ENCODE measurements around the gene TENM3. TPM values are rescaled to one million over a fixed set of nuclear protein-coding genes. Genes with fewer than 3 reads are reported as not detected.
"Not testable (repeated sequence)": the region's sequence is repeated elsewhere in the genome, so short reads cannot be mapped to it uniquely, and the experiment has no call there.

Gene TENM3
- polyA plus RNA-seq, 4 donors: 15.2 to 18.5 (median 17.5) TPM

DNA sequence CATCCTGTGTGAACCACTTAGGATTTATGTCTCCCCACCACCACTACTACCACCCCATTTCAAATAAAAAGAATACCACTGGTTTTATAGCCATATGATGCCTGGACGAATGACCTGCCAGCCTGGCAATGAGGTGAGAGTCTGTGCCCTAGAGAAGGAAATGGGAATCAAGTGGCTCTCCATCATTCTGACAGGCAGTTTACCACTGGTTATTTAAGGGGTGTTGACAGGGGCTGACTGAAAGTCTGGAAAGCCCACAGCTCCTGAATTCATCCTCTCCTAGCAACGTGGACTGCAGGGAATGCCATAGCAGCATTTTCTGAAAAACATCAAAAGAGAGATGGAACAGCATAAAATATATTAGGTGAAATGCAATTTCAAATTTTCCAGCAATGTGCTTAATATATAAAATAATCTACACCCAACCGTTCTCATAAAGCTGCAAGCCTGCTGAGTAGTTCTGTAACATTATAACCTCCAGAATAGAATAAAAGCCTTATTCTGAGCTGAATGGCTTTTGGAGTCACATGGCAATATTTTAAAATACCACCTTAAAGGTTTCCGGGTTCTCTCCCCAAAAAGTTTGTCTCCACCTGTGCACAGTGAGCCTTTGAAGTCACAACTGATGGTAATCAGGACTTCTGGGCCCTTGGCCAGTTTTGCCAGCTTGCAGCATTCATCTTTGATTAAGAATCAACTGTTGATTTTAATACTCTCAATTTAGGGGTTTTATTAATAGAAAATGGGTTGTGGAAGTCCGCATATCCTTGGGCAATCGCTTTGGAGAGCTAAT is 552.4 kb downstream of the TENM3 start:
- no peak for DNase-seq (ENCODE audit: low read depth in 4 of 4, low spot score in 3 of 4)

DNA sequence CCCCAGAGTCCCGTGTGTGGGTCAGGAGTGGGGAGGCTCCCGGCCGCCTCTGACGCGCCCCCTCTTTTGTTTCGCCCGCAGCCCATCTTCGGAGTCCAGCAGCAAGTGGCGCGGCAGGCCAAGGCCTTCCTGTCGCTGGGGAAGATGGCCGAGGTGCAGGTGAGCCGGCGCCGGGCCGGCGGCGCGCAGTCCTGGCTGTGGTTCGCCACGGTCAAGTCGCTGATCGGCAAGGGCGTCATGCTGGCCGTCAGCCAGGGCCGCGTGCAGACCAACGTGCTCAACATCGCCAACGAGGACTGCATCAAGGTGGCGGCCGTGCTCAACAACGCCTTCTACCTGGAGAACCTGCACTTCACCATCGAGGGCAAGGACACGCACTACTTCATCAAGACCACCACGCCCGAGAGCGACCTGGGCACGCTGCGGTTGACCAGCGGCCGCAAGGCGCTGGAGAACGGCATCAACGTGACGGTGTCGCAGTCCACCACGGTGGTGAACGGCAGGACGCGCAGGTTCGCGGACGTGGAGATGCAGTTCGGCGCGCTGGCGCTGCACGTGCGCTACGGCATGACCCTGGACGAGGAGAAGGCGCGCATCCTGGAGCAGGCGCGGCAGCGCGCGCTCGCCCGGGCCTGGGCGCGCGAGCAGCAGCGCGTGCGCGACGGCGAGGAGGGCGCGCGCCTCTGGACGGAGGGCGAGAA is 556.5 kb downstream of the TENM3 start:
- no peak for DNase-seq (ENCODE audit: low read depth in 4 of 4, low spot score in 3 of 4)

DNA sequence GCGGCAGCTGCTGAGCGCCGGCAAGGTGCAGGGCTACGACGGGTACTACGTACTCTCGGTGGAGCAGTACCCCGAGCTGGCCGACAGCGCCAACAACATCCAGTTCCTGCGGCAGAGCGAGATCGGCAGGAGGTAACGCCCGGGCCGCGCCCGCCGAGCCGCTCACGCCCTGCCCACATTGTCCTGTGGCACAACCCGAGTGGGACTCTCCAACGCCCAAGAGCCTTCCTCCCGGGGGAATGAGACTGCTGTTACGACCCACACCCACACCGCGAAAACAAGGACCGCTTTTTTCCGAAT is 557.0 kb downstream of the TENM3 start:
- no peak for DNase-seq (ENCODE audit: low read depth in 4 of 4, low spot score in 3 of 4)

DNA sequence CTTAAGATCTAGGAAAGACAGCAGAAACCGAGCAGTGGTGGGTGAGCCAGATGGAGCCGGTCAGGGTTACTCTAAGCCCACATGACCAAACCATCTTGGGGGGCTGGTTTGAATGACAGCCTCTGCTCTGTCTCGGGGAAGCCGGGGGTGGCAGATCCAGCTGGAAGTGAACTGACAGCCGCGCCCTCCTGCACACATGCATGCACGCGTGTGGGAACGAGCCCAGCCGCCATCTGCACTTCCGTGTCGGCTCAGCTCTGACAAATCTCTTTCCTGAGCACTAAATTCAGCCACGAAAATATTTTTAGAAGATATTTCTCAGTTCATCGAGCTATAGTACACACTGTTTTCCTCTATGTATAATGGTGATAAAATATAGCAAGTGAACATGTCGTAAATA is 558.4 kb downstream of the TENM3 start:
- no peak for DNase-seq (ENCODE audit: low read depth in 4 of 4, low spot score in 3 of 4)

DNA sequence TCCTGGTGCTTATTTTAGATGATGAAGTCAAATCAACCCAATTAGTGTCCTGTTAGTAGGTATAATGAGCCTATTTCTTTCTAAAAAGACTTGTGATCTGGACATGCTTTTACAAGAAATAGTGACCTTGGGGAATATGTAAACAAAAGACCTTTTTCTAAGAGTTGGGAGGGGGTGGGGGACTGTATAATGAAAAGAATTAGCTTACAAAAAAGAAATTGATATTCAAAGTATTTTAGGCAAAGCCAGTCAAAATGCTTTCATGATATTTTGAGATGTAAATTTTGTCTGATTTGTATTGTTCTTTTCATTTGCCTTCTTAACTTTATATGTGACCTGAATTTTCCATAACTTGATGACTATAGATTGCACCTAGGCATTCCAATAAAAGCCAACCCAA is 559.4 kb downstream of the TENM3 start:
- no peak for DNase-seq (ENCODE audit: low read depth in 4 of 4, low spot score in 3 of 4)

DNA sequence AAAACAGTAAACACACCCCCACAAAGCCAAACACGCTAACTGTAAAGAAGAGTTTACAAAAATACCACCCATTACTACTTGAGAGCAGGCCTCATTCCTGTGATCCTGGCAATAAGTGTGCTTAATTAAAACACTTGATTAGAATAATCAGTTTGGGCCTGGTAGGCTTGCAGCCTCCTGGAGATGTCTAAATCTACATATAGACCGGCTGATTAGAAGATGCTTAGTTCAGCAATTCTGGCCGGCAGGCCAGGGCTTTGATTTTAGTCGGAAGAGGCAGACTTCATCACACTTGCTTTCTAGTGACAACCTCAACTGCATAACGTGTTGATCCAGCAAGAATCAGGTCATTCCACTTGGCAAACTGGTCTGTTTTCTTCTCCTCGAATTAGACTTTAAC is 560.0 kb downstream of the TENM3 start:
- DNase-seq (ENCODE audit: low read depth in 4 of 4, low spot score in 3 of 4): no peak

DNA sequence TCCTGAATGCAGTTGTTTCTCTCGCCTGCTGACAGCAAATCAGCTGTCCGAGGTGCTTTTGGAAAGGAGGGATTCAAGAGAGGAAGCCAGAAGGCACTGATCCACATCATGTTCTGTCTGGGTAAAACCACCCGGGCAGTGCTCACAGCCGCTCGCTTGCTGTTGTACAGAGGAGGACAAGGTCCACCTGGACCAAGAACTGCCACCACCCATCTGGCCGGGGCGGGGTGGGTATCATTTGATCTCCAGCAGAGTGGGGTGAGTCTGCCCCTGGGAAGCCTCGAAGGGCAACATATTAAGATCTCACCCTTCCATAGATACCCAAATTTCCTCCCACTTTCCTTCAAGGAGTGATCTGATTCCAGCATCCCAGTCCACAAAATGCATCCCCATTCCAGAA is 560.9 kb downstream of the TENM3 start:
- DNase-seq (ENCODE audit: low read depth in 4 of 4, low spot score in 3 of 4): no peak

DNA sequence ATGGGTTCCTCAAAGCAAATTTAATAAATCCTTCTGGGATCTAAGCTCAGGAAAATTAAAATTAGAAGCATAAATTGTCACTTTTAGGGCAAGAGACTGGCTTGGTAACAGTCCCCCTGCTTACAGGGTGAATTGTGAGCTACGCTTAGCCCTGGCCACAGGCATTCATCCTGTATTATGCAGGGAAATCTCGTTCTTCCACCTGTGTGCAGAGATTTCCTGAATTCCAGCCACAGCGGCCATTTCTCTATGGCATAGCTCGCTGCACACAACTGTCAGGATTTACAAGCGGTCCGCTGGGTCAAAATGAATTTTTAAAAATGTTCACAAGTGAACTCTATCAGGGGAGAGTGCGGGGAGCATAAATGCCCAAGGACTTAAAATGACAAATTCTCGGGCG is 562.1 kb downstream of the TENM3 start:
- DNase-seq (ENCODE audit: low read depth in 4 of 4, low spot score in 3 of 4): no peak

DNA sequence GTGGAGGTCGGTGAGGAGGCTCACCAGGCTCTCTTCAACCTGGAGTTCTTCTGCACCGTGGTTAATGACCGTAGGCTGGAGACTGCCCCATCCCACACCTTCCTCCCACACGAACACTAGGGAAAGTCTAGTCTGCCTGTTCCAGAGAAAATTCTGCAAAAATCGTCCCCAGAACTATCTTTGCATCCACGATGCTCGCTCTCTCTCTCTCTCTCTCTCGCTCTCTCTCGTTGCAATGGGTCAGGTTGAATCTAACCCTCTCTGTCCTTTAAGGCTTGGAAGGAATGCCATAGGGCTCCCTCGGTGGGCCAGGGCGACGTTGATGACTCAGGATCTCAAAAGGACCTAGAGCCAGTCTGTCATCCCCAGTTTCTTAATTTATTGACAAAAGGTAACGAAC is 562.5 kb downstream of the TENM3 start:
- DNase-seq (ENCODE audit: low read depth in 4 of 4, low spot score in 3 of 4): no peak

DNA sequence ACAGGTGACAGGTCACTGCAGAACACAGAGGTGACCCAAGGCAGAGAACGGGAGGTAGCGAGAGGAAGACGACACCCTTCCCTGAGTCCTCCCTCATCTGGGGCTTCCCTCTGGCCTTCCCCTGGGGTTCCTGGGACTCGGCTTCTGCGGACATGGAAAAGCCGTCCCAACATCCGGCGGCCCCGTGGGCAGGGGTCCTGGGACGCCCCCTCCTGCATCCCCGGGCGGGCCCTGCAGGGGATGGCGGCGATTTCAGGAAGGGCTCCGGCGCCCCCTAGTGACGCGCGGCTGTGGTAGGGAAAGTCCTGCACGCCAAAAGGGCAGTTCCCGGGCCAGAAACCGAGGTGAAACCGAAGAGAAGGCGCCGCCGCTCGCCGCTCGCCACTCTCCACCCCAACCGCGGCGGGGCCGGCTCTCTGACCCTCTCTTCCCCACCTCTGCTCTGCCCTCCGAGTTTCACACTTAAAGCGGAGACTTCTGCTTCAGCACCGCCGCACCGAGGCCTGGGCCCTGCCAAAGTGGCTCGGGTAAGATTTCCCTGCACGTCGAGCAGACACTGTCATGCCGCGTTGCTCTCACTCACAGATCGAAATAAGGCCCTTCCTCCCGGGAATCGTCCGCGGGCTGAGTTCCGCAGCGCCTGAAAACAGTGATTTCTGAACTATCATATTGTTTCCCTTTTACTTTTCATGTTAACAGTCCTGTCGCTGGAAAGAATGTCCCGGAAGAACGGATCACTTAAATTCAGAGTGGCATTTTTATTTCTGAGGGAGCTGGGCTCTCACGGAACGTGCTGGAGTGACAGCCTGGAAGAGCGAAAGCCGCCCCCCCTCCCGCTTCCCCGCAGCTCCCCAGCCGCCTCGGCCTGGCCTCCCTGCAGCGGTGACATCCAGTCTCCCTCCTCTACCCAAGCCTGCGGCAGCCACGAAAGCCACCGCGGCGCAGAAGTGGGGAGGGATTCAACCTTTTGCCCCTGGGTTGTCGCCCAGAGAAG is 563.4 kb downstream of the TENM3 start:
- peak; percentile 65 to 78 (median 70) for DNase-seq (ENCODE audit: low read depth in 4 of 4, low spot score in 3 of 4)

DNA sequence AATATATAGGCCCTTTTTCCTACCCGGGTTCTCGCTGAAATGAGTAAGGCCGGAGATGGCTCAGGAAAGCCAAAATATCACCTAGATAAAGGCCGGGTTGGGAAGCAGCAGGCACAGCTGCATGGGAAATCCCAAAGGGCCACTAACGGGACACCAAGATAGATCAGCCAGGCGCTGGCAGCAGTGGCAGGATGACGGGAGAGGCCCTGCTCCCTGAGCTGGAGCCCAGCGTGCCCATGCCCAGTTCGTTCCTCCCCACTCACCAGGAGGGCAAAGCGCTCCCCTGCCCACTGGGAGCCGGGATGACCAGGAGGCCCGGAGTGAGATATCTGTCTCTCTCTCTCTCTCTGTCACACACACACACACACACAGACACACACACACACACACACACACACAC is 564.1 kb downstream of the TENM3 start:
- DNase-seq (ENCODE audit: low read depth in 4 of 4, low spot score in 3 of 4): no peak

DNA sequence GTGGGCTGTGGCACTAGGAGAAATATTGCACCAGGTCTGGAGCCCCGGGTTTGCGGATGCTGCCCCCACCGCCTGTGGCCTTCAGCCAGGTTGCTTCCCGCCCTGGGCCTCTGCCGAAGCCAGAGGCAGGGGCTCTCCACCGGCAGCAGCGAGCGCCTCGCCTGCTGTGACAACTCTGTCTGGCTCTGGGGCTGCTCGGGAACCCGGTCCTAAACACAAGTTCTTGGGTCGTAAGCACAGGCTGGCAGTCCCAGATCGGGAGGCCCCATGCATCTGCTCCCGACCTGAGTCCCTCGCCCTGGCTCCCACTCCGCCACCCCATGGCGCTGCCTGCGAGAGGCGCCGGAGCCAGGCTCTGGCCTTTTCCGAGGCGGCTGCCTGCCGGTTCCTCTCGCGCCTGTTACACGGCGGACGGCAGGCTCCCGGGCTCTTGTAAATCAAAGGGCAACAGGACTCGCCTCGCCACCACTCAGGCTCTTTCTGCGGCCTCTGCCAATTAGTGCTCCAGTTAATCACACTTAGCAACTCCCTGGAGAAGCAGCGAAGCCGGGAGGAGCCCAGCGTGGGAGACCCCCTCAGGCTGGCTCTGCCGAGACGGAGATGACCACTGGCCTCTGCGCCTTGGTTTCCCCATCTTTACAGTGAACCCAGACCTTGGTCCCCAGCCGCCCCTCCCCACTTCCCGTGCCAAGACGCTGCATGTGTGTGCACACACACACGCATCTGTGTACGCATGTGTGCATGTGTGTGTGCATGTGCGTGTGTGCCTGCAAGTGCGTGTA is 564.8 kb downstream of the TENM3 start:
- DNase-seq (ENCODE audit: low read depth in 4 of 4, low spot score in 3 of 4): no peak

DNA sequence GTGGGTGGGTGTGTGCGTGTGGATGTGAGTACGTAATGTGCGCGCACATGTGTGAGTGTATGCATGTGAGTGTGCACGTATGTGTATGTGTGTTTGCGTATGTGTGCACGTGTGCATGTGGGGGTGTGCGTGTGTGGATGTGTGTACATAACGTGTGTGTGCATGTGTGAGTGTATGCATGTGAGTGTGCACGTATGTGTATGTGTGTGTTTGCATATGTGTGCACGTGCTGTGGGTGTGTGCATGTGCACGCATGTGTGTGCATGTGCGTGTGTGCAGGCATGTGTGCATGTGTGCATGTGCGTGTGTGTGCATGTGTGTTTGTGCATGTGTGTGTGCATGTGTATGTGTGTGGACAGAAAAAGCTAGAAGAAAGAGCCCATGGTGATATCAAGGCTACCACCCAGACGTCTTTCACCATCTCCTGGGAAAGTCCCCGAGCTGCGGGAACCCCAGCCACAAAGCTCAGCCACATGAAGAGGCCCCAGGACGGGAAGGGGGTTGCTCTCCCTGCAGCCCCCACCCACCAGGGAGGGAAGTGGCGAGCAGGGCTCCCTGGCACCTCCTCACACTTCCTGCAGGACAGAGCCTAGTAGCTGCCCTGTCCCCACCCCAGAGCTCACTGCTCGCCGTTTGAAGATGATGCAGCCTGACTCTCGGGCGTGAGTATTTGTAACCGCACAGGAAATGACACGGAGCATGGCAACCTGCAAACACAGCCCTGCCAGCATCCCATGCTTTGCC is 565.6 kb downstream of the TENM3 start:
- DNase-seq (ENCODE audit: low read depth in 4 of 4, low spot score in 3 of 4): no peak

DNA sequence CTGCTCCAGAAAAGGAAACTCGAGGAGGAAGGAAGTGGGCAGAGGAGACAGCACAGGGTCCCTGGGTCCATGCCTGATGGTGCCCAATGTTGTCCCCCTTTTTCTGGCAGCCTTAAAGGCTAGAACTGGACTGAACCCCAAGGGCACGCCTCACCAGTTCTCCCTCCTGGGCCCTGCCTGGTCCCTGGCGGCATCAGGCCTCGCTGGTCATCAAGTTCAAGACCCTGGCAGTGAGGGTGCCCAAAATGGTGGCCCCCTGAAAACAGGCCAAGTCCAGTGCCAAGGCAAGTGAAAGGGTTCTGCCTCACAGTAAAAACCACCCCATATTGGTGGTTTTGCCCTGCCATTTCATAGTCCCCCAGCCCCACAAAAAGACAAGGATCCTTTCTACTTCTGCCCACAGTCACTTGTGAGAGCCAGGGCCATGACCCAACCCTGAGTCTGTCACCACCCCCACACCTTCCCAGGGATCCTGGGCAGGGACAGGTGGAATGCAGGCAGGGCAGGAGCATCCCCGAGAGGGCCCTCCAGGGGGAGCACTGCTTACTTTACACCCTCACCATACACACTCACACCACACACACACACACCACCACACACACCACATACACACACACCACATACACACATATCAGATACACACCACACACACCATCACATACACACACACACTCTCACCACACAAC is 566.4 kb downstream of the TENM3 start:
- no peak for DNase-seq (ENCODE audit: low read depth in 4 of 4, low spot score in 3 of 4)

DNA sequence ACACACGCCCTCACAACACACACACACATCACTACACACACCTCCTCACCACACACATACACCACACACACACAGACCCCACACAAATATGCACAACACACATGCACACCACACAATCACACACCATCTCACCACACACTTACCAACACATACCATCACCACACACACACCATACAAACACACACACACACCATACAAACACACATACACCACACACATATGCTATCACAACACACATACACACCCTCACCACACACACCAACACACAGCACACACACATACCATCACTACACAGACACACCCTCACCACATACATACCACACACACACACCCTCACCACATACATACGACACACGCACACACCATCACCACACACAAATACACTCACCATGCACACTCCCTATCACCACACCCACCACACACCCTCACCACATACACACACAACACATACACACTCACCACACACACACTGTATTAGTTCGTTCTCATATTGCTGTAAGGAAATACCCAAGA is 567.0 kb downstream of the TENM3 start:
- DNase-seq (ENCODE audit: low read depth in 4 of 4, low spot score in 3 of 4): no peak

DNA sequence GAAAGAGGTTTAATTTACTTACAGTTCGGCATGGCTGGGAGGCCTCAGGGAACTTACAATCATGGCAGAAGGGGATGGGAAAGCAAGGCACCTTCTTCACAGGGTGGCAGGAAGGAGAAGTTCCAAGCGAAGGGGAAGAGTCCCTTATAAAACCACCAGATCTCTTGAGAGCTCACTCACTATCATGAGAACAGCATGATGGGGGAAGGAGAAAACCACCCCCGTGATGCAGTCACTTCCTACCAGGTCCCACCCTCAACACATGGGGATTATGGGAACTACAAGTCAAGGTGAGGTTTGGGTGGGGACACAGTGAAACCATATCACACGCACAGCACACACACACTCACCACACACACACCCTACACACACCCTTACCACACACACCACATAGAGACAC is 569.7 kb downstream of the TENM3 start:
- no peak for DNase-seq (ENCODE audit: low read depth in 4 of 4, low spot score in 3 of 4)

DNA sequence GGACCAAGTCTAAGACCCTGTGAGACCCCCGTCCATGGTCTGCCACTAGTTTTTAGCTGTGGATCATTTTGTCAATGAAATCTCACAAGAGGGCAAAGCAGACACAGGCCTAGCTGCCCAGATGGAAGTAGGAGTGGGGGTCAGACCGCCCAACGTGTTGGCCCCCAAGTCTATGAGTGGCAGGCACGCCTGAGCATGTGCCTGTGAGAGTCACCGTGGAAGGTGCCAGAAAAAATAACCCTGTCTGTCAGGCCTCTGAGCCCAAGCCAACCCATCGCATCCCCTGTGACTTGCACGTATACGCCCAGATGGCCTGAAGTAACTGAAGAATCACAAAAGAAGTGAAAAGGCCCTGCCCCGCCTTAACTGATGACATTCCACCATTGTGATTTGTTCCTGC is 570.9 kb downstream of the TENM3 start:
- DNase-seq (ENCODE audit: low read depth in 4 of 4, low spot score in 3 of 4): not testable (repeated sequence)

DNA sequence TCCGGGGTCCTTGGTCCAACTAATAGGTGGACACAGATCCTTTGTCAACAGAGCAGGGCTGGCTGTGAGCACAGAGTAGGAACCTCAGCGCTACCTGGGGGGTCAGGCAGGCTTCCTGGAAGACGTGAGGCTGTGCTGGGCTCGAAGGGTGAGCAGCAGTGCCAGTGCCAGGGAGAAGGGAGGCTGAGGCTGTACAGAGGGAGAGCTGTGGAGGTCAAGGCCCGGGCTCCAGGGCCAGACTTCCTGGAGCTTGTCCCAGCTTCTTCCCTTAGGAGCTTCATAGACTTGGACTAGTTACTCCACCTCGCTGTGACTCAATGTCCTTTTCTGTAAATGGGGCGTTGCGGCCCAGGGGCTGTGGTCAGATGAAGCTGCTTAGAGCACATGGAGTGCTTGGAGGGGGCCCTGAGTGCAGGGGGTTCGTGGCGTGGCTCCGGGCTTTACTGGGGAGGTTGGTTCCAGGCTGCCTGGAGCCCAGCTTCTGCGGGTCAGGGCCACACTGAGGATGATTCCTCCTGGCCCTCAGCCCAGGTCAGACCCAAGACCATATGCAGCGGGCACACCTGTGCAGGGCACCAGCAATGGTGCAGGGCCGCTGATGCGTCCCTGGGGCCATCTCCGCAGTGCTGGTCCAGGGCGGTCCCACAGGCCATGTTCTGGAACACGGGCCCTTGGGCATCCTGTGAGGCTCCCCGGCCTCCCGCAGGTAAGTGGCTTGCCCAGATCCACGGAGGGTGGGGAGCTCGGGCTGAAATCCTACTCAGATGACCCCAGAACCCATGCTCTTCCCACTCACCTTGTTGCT is 575.9 kb downstream of the TENM3 start:
- no peak for DNase-seq (ENCODE audit: low read depth in 4 of 4, low spot score in 3 of 4)
